ENCODE results near the gene ONECUT1.

Gene ONECUT1

DNA sequence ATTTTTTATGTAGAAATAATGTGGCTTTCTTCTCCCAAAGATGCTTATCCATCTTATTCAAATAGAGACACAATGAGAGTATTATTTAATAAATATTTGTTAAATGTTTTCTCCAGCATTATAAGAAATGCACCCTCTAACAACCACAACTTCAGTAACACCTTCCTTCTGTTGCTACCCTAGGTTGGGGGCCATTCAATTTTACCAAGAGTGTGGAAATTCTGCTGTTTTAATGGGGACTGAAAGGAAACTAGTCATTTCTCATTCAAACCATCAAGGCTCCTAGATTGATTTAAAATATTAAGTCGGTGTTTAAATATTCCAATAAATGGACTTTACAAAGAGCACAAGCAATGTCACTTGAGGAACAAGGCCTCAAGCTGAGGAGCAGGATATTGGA, 7.6 kb downstream of the ONECUT1 start:
- no peak for DNase-seq
- Mint-ChIP-seq H3K9me3 (no peaks in the 10 kb centered on the region), H3K27me3 (peaks cover 89% of the 10 kb centered on the region), H3K4me1 (peaks cover 18% of the 10 kb centered on the region), H3K36me3 (no peaks in the 10 kb centered on the region), H3K27ac (no peak overlapping the region), H3K4me3 (no peak overlapping the region)
- CTCF ChIA-PET: interaction anchor here (0.9 to 1.5 kb wide), 5 partner anchors 10 to 22 kb away, joined by 3 to 5 read pairs (median 4); no protein-coding TSS in a partner anchor

DNA sequence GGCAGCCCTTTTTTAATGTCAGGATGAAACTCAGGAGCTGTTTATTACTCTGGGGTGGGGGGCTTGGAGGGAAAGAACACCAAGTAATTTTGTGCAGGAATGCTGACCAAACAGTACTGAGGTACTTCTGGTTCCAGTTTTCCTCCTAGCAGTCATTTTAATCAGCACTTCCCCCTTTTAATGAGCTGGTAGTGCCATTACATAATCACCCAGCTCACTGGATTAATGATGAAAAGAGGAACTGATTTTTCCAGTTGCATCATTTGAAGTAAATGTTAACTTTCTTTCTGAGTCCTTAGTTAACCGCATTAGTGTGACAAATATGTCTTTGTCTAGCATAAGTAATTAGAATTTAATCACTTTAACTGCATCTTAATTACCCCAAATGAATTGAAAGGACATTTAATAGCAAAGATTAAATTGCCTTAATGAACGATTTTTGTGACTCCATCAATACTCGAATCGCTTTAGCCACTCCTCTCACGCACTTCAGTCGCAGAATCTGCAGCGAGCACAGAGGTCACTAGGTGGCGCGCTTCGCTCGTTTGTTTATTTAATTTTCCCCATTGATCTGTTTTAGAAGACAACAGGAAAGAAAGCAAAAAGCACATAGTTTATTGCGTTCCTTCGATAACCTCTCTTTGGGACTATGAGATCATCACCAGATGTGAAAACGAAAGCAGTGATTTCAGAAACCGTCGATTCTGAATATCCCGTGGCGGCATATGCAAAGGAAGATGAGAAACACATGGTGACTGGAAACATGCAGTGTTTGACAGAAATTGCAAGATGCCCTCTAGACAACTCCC, 9.8 kb downstream of the ONECUT1 start:
- DNase-seq: peak; percentile 82
- CTCF ChIA-PET: interaction anchor here (0.7 to 1.0 kb wide), 3 partner anchors 19 to 449 kb away, joined by 4 to 5 read pairs (median 4); no protein-coding TSS in a partner anchor
- no peak overlapping the region for H3K27ac Mint-ChIP-seq

DNA sequence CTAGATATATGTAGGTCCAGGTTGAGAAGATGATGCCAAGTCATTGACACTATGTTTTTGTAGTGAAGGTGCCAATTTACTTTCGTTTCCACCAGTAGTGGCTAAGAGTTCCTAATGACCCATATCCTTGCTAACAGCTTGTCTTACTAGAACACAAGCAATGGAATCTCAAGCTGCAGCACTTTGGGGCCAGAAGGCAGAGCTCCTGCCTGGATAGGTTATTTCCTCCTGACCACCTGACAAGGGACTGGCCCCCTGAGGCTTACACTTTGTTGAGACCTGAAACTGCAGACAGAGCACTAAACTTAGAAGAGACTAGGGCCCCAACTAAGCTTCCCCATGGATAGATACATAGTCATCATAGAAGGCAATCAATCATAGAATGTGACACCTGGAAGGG, 11.7 kb downstream of the ONECUT1 start:
- no peak for DNase-seq
- H3K36me3 Mint-ChIP-seq: no peaks in the 10 kb centered on the region
- peaks cover 11% of the 10 kb centered on the region for H3K4me1 Mint-ChIP-seq
- CTCF ChIA-PET: interaction anchor here (0.8 kb wide), 1 partner anchor 679 kb away, joined by 4 read pairs; no protein-coding TSS in a partner anchor
- H3K27ac Mint-ChIP-seq: no peak overlapping the region
- H3K9me3 Mint-ChIP-seq: no peaks in the 10 kb centered on the region
- peaks cover 72% of the 10 kb centered on the region for H3K27me3 Mint-ChIP-seq
- no peak overlapping the region for H3K4me3 Mint-ChIP-seq

More for the DNA sequence above, 9.8 kb downstream of the ONECUT1 start:
- Mint-ChIP-seq H3K4me3 (no peak overlapping the region), H3K36me3 (no peaks in the 10 kb centered on the region), H3K9me3 (no peaks in the 10 kb centered on the region), H3K27me3 (peaks cover 84% of the 10 kb centered on the region), H3K4me1 (peaks cover 14% of the 10 kb centered on the region)

DNA sequence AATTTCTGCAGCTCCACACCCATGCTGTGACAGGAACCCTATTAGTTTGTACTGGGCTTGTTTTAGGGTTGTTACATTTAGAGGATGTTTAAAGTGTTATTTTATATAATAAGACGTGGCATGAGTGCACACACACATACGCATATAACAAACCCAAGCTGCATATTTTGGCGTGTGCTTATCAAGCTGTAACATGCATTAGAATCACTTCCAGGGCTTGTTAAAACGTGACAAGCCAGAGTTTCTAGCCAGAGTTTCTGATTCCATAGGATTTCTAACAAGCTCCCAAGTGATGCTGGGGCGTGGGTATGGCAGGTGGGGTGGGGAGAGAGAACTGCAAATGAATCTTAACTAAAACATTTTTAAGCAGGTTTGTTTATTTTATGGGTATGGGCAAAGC, 17.4 kb downstream of the ONECUT1 start:
- no peaks in the 10 kb centered on the region for H3K36me3 Mint-ChIP-seq
- no peak overlapping the region for H3K27ac Mint-ChIP-seq
- DNase-seq: no peak
- no peaks in the 10 kb centered on the region for H3K4me1 Mint-ChIP-seq
- H3K27me3 Mint-ChIP-seq: peaks cover 62% of the 10 kb centered on the region
- no peaks in the 10 kb centered on the region for H3K9me3 Mint-ChIP-seq
- CTCF ChIA-PET: interaction anchor here (1.1 kb wide), 1 partner anchor 442 kb away, joined by 3 read pairs; no protein-coding TSS in a partner anchor
- H3K4me3 Mint-ChIP-seq: no peak overlapping the region

DNA sequence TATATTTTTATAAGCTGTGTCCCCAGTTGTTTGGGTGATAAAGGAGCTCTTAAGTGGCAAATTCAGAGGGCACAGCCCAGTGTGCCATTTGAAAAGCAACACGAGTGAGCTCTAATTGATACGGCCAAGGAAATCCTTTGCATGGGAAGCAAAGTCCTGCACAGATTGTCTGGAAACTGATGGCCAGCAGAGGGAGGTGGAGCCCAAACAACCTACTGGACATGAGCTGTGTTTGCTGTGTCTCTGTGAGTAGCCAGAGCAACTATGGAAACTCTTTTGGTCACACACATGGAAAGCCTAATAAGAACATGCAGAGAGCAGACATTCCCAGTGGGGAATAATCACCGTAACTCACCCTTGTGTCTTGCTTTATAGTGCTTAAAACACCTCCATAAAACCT, 24.4 kb downstream of the ONECUT1 start:
- H3K27me3 Mint-ChIP-seq: peaks cover 50% of the 10 kb centered on the region
- no peaks in the 10 kb centered on the region for H3K9me3 Mint-ChIP-seq
- no peaks in the 10 kb centered on the region for H3K36me3 Mint-ChIP-seq
- CTCF ChIA-PET: no interaction called here
- no peak overlapping the region for H3K4me3 Mint-ChIP-seq
- no peaks in the 10 kb centered on the region for H3K4me1 Mint-ChIP-seq
- H3K27ac Mint-ChIP-seq: no peak overlapping the region
- DNase-seq: no peak

DNA sequence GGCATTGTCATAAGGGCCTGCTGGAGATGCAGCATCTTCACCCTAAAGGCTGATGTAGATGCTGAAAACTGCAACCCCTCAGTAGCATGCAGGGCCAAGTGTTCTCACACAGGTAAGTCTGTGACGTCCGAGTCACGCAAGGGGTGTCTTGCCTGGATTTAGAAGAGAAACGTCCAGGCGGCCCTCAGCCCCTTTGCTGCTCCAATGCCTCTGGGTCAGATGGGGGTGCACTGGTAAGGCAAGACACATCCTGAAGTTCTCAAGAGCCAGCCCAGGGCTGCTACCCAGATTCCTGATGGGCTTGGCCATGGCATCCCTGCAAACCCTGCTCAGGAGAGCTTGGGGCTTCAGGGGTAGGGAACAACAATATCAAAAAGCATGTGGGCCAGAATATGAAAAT, 25.4 kb downstream of the ONECUT1 start:
- H3K36me3 Mint-ChIP-seq: no peaks in the 10 kb centered on the region
- no peak for DNase-seq
- no peak overlapping the region for H3K4me3 Mint-ChIP-seq
- peaks cover 50% of the 10 kb centered on the region for H3K27me3 Mint-ChIP-seq
- no peaks in the 10 kb centered on the region for H3K4me1 Mint-ChIP-seq
- CTCF ChIA-PET: interaction anchor here (1.2 kb wide), 1 partner anchor 23 kb away, joined by 3 read pairs; no protein-coding TSS in a partner anchor
- H3K9me3 Mint-ChIP-seq: no peaks in the 10 kb centered on the region
- H3K27ac Mint-ChIP-seq: no peak overlapping the region

DNA sequence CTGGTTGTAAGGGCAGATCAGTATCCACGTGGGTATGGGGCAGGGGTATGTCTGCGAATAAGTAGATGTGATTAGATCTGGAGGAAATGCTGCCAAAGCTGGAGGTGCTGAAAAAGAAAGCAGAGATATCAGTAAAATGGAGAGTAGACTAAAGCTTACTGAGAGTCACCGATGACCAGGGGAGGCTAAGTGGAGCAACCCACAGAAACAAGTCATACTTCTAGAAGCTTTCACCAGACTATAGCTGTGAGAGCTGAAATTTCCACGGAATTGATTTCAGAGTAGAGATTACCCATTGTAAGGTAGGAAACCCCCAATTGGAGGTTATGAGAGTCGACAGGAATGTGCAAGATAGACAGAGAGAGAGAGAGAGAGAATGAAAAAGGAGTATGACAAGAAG, 27.5 kb downstream of the ONECUT1 start:
- Mint-ChIP-seq H3K36me3 (no peaks in the 10 kb centered on the region), H3K27me3 (peaks cover 47% of the 10 kb centered on the region), H3K4me3 (no peak overlapping the region), H3K27ac (no peak overlapping the region), H3K9me3 (no peaks in the 10 kb centered on the region), H3K4me1 (no peaks in the 10 kb centered on the region)
- no peak for DNase-seq
- CTCF ChIA-PET: no interaction called here

DNA sequence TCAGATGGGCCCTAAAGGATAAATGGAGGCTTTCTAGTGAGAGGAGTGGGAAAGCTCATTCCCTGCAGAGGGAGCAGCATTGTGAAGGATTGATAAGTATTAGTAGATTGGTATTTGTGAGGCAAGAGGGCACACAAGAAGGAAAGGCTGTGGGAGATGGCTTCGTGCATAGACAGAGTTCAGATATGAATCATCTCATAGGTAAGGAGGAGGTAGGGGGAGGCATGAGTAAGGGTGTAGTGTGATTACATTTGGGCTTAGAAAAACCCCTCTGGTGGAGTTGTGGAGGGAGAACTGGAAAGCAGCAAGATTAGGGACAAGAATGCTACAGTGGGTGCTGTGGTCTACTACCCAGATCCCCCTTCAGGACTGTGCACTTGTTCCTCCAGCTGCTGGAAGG, 29.6 kb downstream of the ONECUT1 start:
- Mint-ChIP-seq H3K27ac (no peak overlapping the region), H3K9me3 (no peaks in the 10 kb centered on the region), H3K27me3 (peaks cover 35% of the 10 kb centered on the region), H3K4me1 (no peaks in the 10 kb centered on the region), H3K36me3 (no peaks in the 10 kb centered on the region), H3K4me3 (no peak overlapping the region)
- CTCF ChIA-PET: no interaction called here
- no peak for DNase-seq

DNA sequence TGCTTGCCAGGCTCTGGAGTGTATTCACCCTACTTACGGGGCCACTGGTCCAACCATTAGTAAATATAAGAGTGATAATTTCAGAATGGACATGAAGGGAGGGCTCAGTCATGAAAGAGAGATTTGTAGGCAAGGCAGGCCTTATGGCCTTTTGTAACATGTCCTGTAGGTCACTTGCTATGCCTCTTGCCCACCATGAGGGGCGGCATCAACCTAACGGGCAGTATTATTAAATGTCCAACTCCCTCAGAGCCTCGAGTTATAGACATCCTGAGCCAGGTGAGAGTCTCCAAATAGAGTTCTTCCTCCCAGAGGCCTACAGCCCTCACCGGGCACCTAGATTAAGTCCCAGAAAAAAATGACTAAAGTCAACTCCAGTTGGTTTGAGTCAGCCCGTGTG, 30.2 kb downstream of the ONECUT1 start:
- H3K27ac Mint-ChIP-seq: no peak overlapping the region
- no peaks in the 10 kb centered on the region for H3K4me1 Mint-ChIP-seq
- peaks cover 35% of the 10 kb centered on the region for H3K27me3 Mint-ChIP-seq
- no peak for DNase-seq
- H3K4me3 Mint-ChIP-seq: no peak overlapping the region
- no peaks in the 10 kb centered on the region for H3K36me3 Mint-ChIP-seq
- no peaks in the 10 kb centered on the region for H3K9me3 Mint-ChIP-seq
- CTCF ChIA-PET: no interaction called here

DNA sequence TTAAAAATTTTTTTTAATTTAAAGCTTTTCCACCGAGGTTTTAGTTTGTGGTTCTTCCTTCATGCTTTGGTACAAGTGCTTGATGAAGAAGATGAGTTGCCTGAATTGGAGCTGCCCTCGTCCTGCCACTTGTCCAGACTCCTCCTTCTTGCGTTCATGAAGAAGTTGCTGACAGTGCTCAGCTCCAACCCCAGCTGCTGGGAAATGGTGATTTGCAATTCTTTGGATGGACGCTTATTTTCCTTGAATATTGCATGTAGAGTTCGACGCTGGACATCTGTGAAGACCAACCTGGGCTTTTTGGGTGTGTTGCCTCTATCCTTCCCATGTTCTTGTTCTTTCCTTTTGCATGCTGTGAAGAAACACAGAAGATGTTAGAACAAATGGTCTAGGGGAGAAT, 32.6 kb downstream of the ONECUT1 start:
- H3K27ac Mint-ChIP-seq: no peak overlapping the region
- CTCF ChIA-PET: interaction anchor here (0.9 kb wide), 1 partner anchor 8 kb away, joined by 3 read pairs; no protein-coding TSS in a partner anchor
- H3K4me3 Mint-ChIP-seq: no peak overlapping the region
- no peaks in the 10 kb centered on the region for H3K36me3 Mint-ChIP-seq
- H3K27me3 Mint-ChIP-seq: peaks cover 47% of the 10 kb centered on the region
- no peak for DNase-seq
- H3K4me1 Mint-ChIP-seq: no peaks in the 10 kb centered on the region
- H3K9me3 Mint-ChIP-seq: no peaks in the 10 kb centered on the region

DNA sequence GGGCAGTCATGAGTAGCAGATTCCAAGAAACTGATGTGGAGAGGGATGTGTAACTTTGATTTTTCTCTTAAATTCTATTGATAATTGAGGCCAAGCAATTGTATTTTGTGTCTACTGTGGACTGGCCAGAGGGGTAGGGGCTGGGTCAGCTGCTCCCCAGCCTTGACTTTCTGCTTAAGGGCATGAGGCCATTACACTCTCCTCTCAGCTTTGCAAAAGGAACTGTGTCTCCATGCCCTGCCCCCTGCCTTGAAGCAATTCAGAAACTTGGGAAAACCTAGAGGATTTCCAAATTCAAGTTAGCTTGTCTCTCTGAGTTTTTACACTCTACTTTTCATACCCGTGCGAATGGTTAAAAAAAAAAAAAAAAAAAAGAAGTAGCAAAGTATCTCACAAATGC, 38.6 kb downstream of the ONECUT1 start:
- no peak for DNase-seq
- H3K4me3 Mint-ChIP-seq: no peak overlapping the region
- CTCF ChIA-PET: no interaction called here
- no peaks in the 10 kb centered on the region for H3K9me3 Mint-ChIP-seq
- no peak overlapping the region for H3K27ac Mint-ChIP-seq
- no peaks in the 10 kb centered on the region for H3K4me1 Mint-ChIP-seq
- H3K27me3 Mint-ChIP-seq: peaks cover 56% of the 10 kb centered on the region
- no peaks in the 10 kb centered on the region for H3K36me3 Mint-ChIP-seq

DNA sequence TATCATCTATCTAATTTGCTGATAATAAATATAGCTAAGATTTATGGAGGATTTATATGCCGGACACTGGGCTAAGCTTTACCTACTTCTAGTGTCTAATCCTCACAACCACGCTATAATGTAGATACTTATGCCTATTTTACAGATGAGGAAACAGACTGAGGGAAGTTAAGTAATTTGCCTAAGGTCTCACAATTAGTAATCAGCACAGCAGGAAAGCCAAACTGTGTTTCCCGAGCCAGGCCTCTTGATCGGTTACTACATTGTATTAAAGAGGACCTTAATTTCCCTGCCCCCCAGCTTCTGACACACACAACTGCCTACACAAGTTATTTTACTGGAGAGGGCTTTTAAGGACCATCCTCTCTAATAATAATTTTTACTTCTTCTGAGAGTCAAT, 40.9 kb downstream of the ONECUT1 start:
- CTCF ChIA-PET: interaction anchor here (0.5 to 1.4 kb wide), 3 partner anchors 8 to 499 kb away, joined by 3 read pairs; no protein-coding TSS in a partner anchor
- no peaks in the 10 kb centered on the region for H3K4me1 Mint-ChIP-seq
- peaks cover 58% of the 10 kb centered on the region for H3K27me3 Mint-ChIP-seq
- no peak overlapping the region for H3K27ac Mint-ChIP-seq
- no peaks in the 10 kb centered on the region for H3K9me3 Mint-ChIP-seq
- DNase-seq: no peak
- H3K36me3 Mint-ChIP-seq: no peaks in the 10 kb centered on the region
- H3K4me3 Mint-ChIP-seq: no peak overlapping the region

DNA sequence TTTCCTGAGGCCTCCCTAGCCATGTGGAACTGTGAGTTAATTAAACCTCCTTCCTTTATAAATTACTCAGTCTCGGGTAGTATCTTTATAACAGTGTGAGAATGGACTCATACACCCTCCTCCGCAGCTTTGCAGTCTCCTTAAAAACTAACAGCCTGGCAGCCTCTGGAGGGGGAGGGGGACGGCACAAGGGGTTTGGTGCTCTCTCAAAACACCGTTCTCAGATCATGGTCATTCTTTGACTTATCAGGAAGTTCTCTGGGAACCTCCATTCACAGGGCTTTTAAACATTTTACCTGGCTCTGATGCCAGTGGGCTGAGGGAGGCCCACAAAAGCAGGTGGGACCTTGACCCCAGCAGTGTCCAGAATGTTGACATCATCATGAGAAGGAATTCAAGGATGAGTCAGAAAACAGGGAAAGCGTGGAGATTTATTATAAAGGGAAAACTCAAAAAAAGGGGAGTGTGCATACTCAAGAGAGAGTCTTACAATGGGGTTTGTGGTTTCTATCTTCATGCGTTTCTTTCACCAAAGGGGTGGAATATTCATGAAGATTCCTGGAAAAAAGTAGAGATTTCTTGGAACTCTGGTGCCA, 43.9 kb downstream of the ONECUT1 start:
- H3K27me3 Mint-ChIP-seq: peaks cover 32% of the 10 kb centered on the region
- no peak overlapping the region for H3K27ac Mint-ChIP-seq
- no peaks in the 10 kb centered on the region for H3K36me3 Mint-ChIP-seq
- H3K4me1 Mint-ChIP-seq: no peaks in the 10 kb centered on the region
- no peak overlapping the region for H3K4me3 Mint-ChIP-seq
- no peak for DNase-seq
- H3K9me3 Mint-ChIP-seq: no peaks in the 10 kb centered on the region
- CTCF ChIA-PET: no interaction called here

DNA sequence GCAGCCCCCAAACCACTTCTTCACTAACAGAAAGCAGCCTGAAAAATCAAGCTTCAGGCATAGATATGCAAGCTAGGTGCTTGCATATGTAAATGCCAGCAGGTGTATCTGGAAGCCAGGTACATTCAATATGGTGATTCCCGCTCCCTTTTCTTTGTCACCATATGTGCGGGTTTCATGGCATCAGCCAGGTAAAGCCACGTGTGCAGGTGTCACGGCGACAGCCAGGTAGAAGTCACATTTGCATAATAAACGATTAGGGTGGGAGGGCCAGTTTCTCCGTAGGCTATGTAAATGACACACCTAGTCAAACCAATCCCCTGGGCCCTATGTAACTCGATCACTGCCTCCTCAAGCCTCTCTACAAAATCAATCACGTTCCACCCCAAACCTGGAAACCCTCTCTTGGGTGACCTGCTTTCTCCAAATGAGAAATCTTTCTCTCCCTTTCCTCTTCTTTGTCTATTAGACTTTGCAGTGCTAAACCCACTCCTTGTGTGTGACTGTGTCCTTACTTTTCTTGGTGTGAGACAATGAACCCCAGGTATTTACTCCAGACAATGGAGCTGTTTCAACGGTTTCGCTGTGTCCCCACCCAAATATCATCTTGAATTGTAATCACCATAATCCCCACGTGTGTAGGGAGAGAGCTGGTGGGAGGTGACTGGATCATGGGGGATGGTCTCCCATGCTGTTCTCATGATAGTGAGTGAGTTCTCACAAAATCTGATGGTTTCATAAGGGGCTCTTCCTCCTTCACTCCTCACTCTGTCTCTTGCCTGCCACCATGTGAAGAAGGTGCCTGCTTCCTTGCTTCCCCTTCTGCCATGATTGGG, 44.6 kb downstream of the ONECUT1 start:
- Mint-ChIP-seq H3K36me3 (no peaks in the 10 kb centered on the region), H3K4me1 (no peaks in the 10 kb centered on the region), H3K4me3 (no peak overlapping the region), H3K27me3 (peaks cover 26% of the 10 kb centered on the region), H3K27ac (no peak overlapping the region), H3K9me3 (no peaks in the 10 kb centered on the region)
- no peak for DNase-seq
- CTCF ChIA-PET: no interaction called here
